Caki2 (cell line): ENCODE data around the gene TRPV6. TPM values are rescaled to one million over a fixed set of nuclear protein-coding genes. Genes with fewer than 3 reads are reported as not detected.
A peak's percentile ranks its signal among the peaks of the same experiment; 100 is the strongest.

ENCODE experiments used
- DNase-seq: peaks from one replicate; pipeline ENCODE4 v3.0.0-alpha.2; 2015; ENCODE audit warnings: low read depth
- in situ Hi-C: cut with HindIII; loops from 2 replicates; pipeline ENCODE4 v1.10.0; 2016; ENCODE audit warnings: low sequenced_read_pairs, low pct_unique_long_range_greater_than_20kb, mixed read lengths
- total RNA-seq: library from RNA; depleted of rRNA; stranded (reverse); fragments of >200 nt; shearing (Covaris generic); gene quantifications from 2 replicates; pipeline ENCODE4 v1.2.3, GENCODE V29; 2014; ENCODE audit warnings: low replicate concordance

TRPV6 gene
- total RNA-seq, 1 experiment from 2014 or later = not detected

DNA sequence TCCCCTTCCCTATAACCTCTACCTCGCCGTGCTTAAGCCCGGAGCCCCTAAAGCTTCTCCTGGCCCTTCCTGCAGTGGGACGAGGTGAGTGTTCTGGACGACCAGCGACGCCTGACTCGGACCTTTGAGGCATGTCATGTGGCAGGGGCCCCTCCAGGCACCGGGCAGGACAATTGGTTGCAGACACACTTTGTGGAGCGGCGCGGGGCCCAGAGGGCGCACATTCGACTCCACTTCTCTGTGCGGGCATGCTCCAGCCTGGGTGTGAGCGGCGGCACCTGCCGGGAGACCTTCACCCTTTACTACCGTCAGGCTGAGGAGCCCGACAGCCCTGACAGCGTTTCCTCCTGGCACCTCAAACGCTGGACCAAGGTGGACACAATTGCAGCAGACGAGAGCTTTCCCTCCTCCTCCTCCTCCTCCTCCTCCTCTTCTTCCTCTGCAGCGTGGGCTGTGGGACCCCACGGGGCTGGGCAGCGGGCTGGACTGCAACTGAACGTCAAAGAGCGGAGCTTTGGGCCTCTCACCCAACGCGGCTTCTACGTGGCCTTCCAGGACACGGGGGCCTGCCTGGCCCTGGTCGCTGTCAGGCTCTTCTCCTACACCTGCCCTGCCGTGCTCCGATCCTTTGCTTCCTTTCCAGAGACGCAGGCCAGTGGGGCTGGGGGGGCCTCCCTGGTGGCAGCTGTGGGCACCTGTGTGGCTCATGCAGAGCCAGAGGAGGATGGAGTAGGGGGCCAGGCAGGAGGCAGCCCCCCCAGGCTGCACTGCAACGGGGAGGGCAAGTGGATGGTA lies 21.5 kb downstream of the TRPV6 start:
- no peak for DNase-seq
- in situ Hi-C loops = no loop called here

DNA sequence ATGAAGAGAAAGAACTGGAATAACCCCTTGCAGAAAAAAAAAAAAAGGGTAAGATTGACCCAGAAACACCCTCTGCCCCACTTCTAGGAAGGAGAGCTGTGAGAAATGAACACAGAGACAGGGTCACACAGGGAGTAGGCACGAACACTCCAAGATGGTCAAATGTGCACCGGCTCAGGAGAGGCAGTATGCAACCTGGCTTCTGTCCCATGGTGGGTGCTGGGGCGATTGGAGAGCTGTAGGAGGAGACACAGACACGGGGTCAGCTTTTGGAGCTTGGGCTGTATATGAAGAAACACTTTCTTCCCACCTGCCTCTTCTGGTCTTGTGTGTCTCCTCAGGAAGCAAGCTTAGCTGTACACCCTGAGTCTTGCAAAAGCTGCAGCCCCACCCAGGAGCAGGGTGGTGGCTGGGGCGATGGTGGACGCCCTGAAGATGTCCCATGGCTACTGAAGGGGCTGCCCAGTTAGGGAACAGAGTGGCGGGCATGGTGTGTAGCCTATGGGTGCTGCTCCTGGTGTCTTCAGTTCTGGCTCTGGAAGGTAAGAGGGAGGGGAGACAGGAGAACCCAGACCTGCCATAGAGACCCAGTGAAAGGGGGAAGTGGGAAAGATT lies 22.7 kb downstream of the TRPV6 start:
- in situ Hi-C loops = no loop called here
- DNase-seq = no peak

DNA sequence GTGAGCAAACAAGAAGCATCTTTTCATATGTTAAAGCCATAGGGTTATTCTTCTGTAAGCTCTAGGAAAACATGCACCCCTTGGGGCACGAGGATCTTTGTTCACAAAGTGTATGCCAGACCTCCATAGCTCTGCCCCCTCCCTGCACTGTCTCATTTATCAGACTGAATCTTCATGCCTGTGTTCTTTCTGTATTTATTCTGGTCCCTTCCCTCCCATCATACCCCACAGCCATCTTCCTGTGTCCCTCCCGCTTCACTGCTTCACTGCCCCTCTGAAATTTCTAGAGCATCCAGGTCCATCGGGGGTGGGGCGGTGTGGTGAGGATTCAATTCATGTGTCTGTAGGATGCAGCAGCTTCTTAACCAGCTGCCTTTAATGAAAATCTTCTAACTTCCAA lies 23.2 kb downstream of the TRPV6 start:
- no peak for DNase-seq
- in situ Hi-C loops = no loop called here

DNA sequence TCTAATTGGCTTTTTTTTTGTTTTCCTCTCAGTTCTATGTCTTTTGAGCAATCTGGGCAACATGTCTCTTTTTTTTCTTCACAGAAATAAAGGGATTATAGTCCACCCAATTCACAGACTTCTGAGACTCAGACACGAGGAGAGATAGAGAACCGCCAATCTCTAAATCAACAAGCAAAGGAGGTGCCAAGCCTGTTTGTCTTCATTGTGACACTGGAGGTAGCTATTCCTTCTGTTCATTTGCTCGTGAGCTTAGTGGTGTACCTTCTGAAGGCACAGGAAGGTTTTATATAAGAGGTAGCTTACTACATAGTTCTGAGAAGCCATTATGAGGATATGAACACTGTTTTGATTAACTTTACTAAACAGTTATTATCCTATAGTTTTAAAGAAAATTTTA lies 24.6 kb downstream of the TRPV6 start:
- in situ Hi-C loops = no loop called here
- DNase-seq = no peak

DNA sequence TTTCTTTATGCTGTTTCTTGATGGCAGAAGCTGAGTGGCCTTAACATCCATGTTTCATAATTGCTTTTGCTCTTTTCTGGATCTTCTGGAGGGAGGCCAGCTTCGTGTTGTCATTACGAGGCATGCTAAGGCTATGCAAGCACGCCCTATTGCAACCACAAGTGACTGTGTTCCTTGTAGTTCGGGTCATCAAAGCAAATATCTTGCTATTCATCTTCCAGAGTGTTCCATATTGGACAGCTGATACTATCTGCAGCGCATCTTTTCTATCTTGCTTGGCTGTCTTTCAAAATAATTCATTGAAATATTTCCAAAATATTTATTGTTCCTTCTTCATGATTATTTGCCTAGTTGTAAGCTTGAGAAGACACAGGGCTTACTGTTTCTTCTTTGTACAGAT lies 25.7 kb downstream of the TRPV6 start:
- in situ Hi-C loops = no loop called here
- no peak for DNase-seq

DNA sequence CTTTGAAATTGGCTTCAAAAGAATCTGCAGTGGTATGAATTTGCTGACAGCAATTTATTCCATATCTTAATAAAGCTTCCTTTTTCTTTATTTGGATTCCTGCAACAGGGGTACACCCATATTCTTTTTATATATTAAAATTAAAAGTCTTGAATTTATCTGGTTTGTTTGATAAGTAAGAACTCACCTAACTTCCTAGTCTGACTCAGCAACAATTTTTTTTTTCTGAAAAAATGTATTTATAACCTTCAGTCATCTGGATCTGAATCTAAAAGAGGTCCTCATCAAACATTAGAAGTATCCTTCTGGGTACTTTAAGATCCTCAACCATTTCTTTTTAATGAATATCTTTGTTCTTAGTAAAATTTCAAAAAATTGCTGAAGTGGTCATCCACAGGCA lies 26.1 kb downstream of the TRPV6 start:
- in situ Hi-C loops = no loop called here
- DNase-seq = no peak

DNA sequence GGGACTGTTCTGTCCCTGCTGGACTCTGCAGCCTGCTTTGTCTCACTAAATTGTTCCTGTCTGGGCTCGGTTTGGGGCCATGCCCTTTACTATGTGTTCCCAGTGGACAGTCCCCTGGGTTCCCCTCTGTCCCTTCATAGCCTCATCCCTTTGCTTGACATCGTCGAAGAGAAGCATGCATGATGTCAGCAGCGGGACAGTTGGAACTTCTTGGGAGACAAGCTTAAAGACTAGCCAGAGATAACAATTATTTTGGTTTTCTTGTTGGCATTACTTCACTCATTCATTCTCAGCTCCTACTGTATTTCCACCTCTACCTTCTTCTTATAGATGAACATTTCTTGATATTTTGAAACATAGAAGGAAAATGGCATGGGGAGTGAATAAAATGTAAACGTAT lies 27.9 kb downstream of the TRPV6 start:
- in situ Hi-C loops = no loop called here
- DNase-seq = no peak

DNA sequence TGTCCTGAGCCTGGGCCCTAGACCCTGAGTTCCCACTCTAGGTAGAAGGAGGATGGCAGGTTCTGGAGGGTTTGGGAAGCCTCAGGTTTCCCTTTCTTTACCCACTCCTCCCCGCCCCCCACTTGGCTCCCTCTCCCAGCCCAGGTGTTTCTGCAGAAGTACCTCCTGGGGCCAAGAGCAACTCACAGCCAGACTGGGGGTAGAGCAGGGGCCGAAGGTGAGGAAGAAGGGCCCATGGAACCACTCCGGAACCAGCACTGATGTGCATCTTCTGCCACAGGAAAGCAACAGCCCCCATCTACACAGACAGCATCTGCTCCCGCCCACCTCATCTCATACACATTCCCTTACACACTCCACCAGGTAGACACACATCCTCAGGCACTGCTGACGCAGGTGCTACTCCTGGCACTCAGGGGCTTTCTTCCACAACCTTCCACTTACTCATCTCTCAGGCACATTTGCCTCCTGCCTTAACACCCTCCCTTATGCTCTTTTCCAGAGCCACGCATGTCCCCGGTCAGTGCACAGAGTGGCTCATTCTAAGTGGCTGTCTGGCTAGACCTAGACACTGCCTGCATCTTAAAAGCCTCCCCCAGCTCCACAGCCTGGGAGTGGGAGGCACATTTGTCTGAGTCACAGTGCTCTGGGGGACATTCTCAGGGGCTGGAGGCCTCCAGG lies 28.8 kb downstream of the TRPV6 start:
- no peak for DNase-seq
- in situ Hi-C loops = no loop called here

DNA sequence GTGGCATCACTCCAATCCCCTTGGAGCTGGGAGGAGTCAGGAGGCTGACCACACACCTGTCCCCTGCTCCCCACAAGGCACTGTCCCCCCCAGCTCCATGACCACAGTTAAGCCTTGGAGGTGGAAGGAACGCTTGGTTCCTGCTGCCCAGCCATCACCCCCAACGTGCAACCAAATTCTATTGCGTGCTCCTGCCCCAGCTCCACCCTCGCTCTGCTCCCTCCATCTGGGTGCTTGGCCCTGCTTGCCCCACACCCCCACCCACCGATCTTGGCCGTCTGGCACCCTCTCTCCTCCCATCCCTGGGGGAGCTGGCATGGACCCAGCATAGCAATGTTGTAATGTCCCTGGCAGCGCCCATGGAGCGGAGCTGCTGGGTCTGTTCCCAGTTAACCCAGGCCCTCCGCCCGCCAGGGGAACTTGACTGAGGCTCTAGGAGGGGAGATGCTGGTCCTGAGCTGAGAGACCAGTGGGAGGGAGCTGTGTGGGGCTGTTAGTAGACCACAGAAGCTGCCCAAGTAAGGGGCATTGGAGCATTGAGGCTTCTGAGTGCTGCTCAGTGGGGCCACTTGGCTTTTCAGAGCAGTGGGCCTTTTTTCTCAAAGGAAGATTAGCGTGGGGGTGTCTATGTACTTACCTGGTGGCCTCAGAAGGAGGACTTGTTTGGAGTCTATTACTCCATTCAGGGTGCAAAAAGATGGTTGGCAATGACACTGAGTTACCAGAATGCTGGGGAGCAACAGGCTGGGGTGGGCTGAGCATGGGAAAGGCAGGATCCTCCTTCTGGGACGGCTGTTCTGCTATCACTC lies 29.6 kb downstream of the TRPV6 start:
- no peak for DNase-seq
- in situ Hi-C loops = no loop called here

DNA sequence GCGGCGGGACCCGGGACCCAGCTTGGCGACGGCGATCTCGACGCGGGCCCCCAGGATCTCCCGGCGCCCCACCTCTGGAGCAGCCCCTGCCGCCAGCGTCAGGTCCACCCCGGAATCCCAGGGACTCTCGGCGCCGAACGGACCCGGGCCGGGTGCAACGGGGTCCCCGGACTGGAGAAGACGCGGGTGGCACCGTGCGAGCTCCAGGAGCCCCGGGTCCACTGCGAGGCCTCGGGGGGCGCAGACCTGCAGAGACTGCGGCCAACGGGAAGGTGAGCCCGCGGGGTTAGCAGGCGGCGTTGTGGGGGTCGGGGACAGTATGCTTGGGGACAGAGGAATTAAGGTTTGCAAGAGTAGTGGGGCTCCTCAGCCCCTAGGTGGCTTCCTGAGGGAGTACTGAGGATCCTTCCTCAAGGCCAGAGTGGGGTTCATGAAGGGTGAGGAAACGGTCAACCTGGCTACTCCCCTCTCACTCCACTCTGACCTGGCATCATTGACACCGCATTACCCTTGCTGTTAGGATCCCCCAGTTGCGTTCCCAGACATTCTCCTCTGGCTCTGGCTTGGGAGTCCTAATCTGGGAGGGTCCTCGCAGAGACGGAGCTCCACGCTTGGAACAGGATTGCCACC lies 30.3 kb downstream of the TRPV6 start:
- no peak for DNase-seq
- in situ Hi-C loops = no loop called here

DNA sequence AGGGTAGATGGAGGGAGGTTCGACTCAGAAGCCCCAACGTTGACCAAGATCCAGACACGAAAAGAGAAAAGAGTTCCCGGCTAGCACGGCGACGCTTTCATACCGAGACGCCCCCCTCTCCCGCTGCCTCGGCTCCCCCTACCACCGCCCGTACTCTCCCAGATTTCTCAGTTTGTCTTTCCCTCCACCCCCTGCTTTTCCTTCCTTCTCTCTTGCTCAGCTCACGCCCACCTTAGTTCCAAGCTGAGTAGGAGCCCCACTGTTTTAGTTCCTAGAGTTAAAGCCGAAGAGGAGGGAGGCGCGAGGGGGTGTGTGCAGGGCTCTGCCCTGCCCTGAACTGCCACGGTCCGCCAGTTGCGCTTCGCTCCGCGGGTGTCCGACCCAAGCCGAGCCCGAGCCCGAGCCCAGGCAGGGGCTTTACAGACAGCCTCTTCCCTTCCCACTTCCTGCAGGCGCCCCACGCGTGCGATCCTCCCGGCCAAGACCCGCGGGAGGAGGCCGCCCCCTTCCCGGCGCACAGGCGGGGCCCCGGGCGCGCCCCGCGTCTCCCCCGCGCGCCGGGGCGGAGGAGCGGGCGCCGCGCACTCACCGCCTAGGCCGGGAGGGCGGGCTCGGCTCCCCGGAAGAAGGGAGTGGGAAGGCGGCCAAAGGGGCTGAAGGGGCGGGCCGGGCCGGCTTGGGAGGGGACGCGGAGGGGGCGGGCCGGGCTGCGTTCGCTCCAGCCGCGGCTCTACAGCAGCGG lies 31.0 kb downstream of the TRPV6 start, which contains the start of gene EPHB6:
Gene EPHB6, plus strand, starts transcription at position 705 of the 742 bp plus-strand sequence. CDS start 8,152 bp downstream, outside the sequence.
- in situ Hi-C loops = no loop called here
- DNase-seq = peak; percentile 70

DNA sequence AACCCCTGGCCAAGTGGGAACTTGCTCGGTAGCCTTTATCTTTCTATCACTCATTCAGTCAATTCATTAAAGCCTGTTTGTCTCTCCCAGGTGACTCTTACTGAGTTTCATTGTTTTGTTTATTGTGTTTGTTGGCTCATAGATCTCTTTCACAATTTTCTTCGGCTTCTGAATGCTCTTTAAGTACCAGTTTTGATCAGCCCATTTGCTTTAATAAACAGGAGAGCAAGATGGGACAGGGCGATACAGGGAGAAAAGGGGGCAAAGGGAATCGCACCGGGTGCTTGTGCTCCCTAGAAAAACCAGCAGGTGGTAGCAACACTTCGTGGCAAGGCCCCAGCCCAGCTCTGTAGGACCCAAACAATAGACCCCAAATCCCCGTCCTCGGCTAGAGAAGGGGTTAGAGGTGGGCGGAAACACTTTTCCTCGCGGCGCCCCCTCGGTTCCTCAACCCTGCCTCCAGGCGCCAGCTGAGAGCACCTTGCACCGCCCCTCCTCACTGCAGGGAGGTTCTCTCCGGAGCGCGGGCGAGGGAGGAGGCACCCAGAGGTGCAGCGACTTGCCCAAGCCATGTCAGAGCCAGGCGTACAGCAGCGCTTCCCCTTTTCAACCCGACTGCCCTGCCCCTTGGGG lies 31.7 kb downstream of the TRPV6 start:
- peak; percentile 77 for DNase-seq
- in situ Hi-C loops = no loop called here

DNA sequence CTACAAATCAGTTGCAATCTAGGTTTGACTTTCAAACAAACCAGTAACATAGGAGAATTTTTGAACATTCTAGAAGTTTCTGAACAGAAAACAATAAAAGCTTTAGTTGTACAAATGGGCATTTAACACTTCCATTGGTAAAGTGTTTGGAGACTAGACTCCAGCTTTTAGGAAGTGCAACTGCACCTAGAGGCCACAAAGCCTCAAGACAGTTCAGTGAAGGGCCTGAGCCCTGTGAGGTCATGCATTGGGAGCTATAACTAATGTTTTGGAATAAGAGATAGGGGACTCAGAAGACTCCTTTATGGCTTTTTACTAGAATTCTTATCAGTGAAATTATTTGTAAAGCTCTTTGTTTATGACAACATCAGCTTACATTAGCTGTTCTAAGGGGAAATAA lies 33.6 kb downstream of the TRPV6 start:
- in situ Hi-C loops = no loop called here
- DNase-seq = no peak

DNA sequence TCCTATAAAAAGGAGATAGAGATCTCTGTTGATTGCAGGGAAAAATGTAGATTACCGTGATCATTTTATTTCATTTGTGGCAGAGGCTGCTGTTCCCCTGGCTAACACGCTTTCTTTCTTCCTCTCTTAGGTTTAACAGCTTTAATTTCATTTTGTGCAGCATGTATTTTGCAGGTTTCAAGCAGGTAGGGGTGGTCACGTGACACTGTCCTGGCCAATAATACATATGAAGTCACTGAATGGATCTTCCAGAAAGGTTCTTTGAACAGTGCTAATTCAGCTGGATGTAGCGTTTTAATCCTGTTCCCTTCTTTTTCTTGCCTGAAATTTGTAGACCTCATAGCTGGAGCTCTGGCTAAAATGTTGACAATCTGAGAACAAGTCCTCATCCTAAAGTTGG lies 34.3 kb downstream of the TRPV6 start:
- in situ Hi-C loops = no loop called here
- no peak for DNase-seq

DNA sequence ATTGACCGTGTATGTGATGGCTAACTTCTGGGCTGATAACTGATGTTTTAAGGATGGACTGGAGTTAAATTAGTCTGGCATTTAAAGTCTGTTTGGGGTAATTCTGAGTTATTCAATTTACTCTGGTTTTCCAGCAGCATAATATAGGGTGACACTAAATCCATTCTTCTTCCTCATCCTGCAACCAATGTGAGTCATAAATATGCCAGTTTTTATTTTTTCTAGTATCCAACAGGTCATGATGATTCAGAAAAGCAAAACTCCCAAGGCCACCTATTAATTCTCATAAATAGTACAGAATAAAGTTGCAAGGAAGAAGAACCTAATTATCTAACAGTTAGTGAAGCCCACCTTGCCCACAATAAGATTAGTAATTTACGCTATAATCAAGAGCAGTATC lies 38.2 kb downstream of the TRPV6 start:
- in situ Hi-C loops = no loop called here
- no peak for DNase-seq

DNA sequence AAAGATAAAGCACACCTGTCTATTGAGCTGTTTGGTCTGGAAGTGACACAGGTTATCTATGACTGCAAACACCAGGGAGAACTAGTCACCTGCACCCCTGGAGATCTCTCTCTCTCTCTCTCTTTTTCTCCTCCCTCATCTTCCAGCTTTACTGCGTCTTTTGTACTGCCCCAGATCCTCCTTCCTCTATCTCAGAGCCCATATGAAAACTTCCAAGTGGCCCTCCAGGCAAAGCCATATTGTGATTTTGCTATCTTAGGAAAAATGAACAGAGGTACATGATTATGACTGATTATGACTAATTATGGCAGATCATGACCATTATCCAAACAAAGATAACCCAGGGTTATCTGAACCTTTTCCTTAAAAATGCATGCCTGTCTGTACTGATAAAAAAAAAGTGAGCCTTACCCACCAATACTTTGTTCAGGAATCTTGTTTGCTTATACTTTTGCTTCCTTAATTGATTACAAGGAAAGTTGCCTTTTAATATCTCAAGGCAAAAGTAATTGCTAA lies 43.2 kb downstream of the TRPV6 start:
- DNase-seq = no peak
- in situ Hi-C loops = no loop called here
